Stimulated activated CD4-positive, alpha-beta T cell treated with anti-CD3 and anti-CD28 coated beads, Interleukin-2, amount 100 ng/mL, for 24 hours (primary cell): Measurements from ENCODE around the gene LRRC57.
"Not testable (repeated sequence)": the region's sequence is repeated elsewhere in the genome, so short reads cannot be mapped to it uniquely, and the experiment has no call there.

Source experiments
- DNase-seq, 2 donors: peaks; one replicate each; pipeline ENCODE4 v3.0.0-alpha.2; 2020

LRRC57 gene

GRCh38 chr15:42548249-42549031 is at the start of gene LRRC57, which contains the start of gene HAUS2:
Gene LRRC57, minus strand, starts transcription at chr15:42548793. Its CDS starts 359 bp downstream, at chr15:42548434.
Gene HAUS2, plus strand, starts transcription at chr15:42548838. Its CDS starts 35 bp downstream, at chr15:42548873.
- DNase-seq = peak; percentile 88 to 93

- no peak for DNase-seq
These were observed 47.1 kb upstream of the LRRC57 start for GRCh38 chr15:42595626-42596240.

- DNase-seq = no peak
These were observed 45.5 kb upstream of the LRRC57 start for GRCh38 chr15:42594095-42594494.

- no peak for DNase-seq
These were observed 44.5 kb upstream of the LRRC57 start for GRCh38 chr15:42593143-42593542.

- DNase-seq = no peak
These were observed 44.1 kb upstream of the LRRC57 start for GRCh38 chr15:42592716-42593115.

- DNase-seq = no peak
These were observed 42.8 kb upstream of the LRRC57 start for GRCh38 chr15:42591238-42591934.

- no peak for DNase-seq
These were observed 42.1 kb upstream of the LRRC57 start for GRCh38 chr15:42590619-42591237.

GRCh38 chr15:42584031-42584765 is 35.6 kb upstream of the LRRC57 start:
- DNase-seq = no peak

- DNase-seq = no peak
These were observed 34.2 kb upstream of the LRRC57 start for GRCh38 chr15:42582569-42583375.

- peak; percentile 75 to 83 for DNase-seq
These were observed 32.7 kb upstream of the LRRC57 start for GRCh38 chr15:42581272-42581730.

- no peak for DNase-seq
These were observed 30.5 kb upstream of the LRRC57 start for GRCh38 chr15:42578984-42579537.

GRCh38 chr15:42577514-42578031 is 29.0 kb upstream of the LRRC57 start:
- DNase-seq = no peak

- DNase-seq = no peak
These were observed 28.2 kb upstream of the LRRC57 start for GRCh38 chr15:42576776-42577175.

GRCh38 chr15:42576040-42576594 is 27.5 kb upstream of the LRRC57 start:
- DNase-seq = no peak

- DNase-seq = peak; percentile 95 to 97
These were observed 26.8 kb upstream of the LRRC57 start, which contains the start of gene STARD9 for GRCh38 chr15:42575188-42576039. Gene STARD9, plus strand, starts transcription at chr15:42575606. Its CDS starts 110 bp downstream, at chr15:42575716.

- DNase-seq = no peak
These were observed 10.1 kb upstream of the LRRC57 start for GRCh38 chr15:42558739-42559138.

GRCh38 chr15:42556550-42557207 is 8.1 kb upstream of the LRRC57 start:
- DNase-seq = not testable (repeated sequence)

- DNase-seq = no peak
These were observed 5.0 kb upstream of the LRRC57 start for GRCh38 chr15:42553554-42553953.
